ENCODE measurements around the gene MEG3.

Gene MEG3

GRCh38 chr14:100878271-100879146 lies 52.6 kb downstream of the MEG3 start:
- no peak overlapping the region for H3K27ac ChIP-seq (ENCODE audit: low read depth, low read length)
- no peaks in the 10 kb centered on the region for H3K27me3 ChIP-seq (ENCODE audit: control insufficient read depth, low read length)
- no peak overlapping the region for H3K4me2 ChIP-seq (ENCODE audit: low read length)
- no peak overlapping the region for H3K4me3 ChIP-seq (ENCODE audit: low read length)
- no peaks in the 10 kb centered on the region for H3K9me2 ChIP-seq (replicated peaks; ENCODE audit: control insufficient read depth, low read length)
- no peaks in the 10 kb centered on the region for H3K4me1 ChIP-seq (ENCODE audit: control insufficient read depth, low read length)
- TF ChIP-seq EZH2phosphoT487 (IDR thresholded peaks at IDR 0.05; ENCODE audit: borderline replicate concordance, low read length) (no peak), CTCF (IDR thresholded peaks at IDR 0.05; ENCODE audit: low read depth, low read length, poor library complexity, severe bottlenecking) (no peak)
- no peaks in the 10 kb centered on the region for H3K79me2 ChIP-seq (ENCODE audit: control insufficient read depth, low read length)
- H4K20me1 ChIP-seq (ENCODE audit: control insufficient read depth, insufficient read depth, low read depth, low read length), result no peaks in the 10 kb centered on the region
- H3K9me3 ChIP-seq (ENCODE audit: control insufficient read depth, insufficient read depth, low read length), result no peaks in the 10 kb centered on the region; the same call in 1 of the 2 replicates
- H3F3A ChIP-seq (ENCODE audit: control insufficient read depth, insufficient read depth), result no peaks in the 10 kb centered on the region
- H3K36me3 ChIP-seq (ENCODE audit: control insufficient read depth, low read length), result no peaks in the 10 kb centered on the region

GRCh38 chr14:100879194-100879593 lies 53.3 kb downstream of the MEG3 start:
- Histone ChIP-seq H3F3A (ENCODE audit: control insufficient read depth, insufficient read depth) (no peaks in the 10 kb centered on the region), H4K20me1 (ENCODE audit: control insufficient read depth, insufficient read depth, low read depth, low read length) (no peaks in the 10 kb centered on the region), H3K4me3 (ENCODE audit: low read length) (no peak overlapping the region), H3K9me3 (ENCODE audit: control insufficient read depth, insufficient read depth, low read length) (no peaks in the 10 kb centered on the region; the same call in 1 of the 2 replicates), H3K4me2 (ENCODE audit: low read length) (no peak overlapping the region), H3K9me2 (replicated peaks; ENCODE audit: control insufficient read depth, low read length) (no peaks in the 10 kb centered on the region), H3K27me3 (ENCODE audit: control insufficient read depth, low read length) (no peaks in the 10 kb centered on the region), H3K36me3 (ENCODE audit: control insufficient read depth, low read length) (no peaks in the 10 kb centered on the region), H3K79me2 (ENCODE audit: control insufficient read depth, low read length) (no peaks in the 10 kb centered on the region), H3K4me1 (ENCODE audit: control insufficient read depth, low read length) (no peaks in the 10 kb centered on the region), H3K27ac (ENCODE audit: low read depth, low read length) (no peak overlapping the region)
- TF ChIP-seq EZH2phosphoT487 (IDR thresholded peaks at IDR 0.05; ENCODE audit: borderline replicate concordance, low read length) (no peak), CTCF (IDR thresholded peaks at IDR 0.05; ENCODE audit: low read depth, low read length, poor library complexity, severe bottlenecking) (no peak)

- Histone ChIP-seq H3K4me3 (ENCODE audit: low read length) (no peak overlapping the region), H4K20me1 (ENCODE audit: control insufficient read depth, insufficient read depth, low read depth, low read length) (no peaks in the 10 kb centered on the region), H3K4me2 (ENCODE audit: low read length) (no peak overlapping the region), H3K36me3 (ENCODE audit: control insufficient read depth, low read length) (no peaks in the 10 kb centered on the region), H3K4me1 (ENCODE audit: control insufficient read depth, low read length) (no peaks in the 10 kb centered on the region), H3F3A (ENCODE audit: control insufficient read depth, insufficient read depth) (no peaks in the 10 kb centered on the region), H3K79me2 (ENCODE audit: control insufficient read depth, low read length) (no peaks in the 10 kb centered on the region), H3K9me2 (replicated peaks; ENCODE audit: control insufficient read depth, low read length) (no peaks in the 10 kb centered on the region), H3K27me3 (ENCODE audit: control insufficient read depth, low read length) (no peaks in the 10 kb centered on the region), H3K9me3 (ENCODE audit: control insufficient read depth, insufficient read depth, low read length) (no peaks in the 10 kb centered on the region; the same call in 1 of the 2 replicates), H3K27ac (ENCODE audit: low read depth, low read length) (no peak overlapping the region)
- no peak for TF ChIP-seq EZH2phosphoT487 (IDR thresholded peaks at IDR 0.05; ENCODE audit: borderline replicate concordance, low read length)
- no peak for TF ChIP-seq CTCF (IDR thresholded peaks at IDR 0.05; ENCODE audit: low read depth, low read length, poor library complexity, severe bottlenecking)
Observed at GRCh38 chr14:100879782-100880181, 53.9 kb downstream of the MEG3 start.

All from DOHH2 (cell line).